OCI-LY1 (cell line): ENCODE measurements around the gene RALGDS.
"Not testable (repeated sequence)": the region's sequence is repeated elsewhere in the genome, so short reads cannot be mapped to it uniquely, and the experiment has no call there.

ENCODE experiments used
- H2AFZ ChIP-seq: fragments of 200-600 bp; sonication (generic), shearing (Covaris generic); 2 replicates; pipeline ENCODE4 v1.6.0; 2014; ENCODE audit warnings: antibody characterized with exemption, mild to moderate bottlenecking, low read length
- H3F3A ChIP-seq: fragments of 200-600 bp; sonication (generic), shearing (Covaris generic); 2 replicates; pipeline ENCODE4 v1.6.0; 2014; ENCODE audit warnings: mild to moderate bottlenecking, antibody characterized with exemption, low read length, moderate library complexity; ENCODE audit not compliant: insufficient read depth
- H3K27ac ChIP-seq: fragments of 200-600 bp; sonication (generic); 2 replicates; pipeline ENCODE4 v1.5.1; 2014; ENCODE audit warnings: low read length, mixed run types, mild to moderate bottlenecking, low read depth; ENCODE audit not compliant: poor library complexity, severe bottlenecking
- H3K27me3 ChIP-seq: fragments of 200-600 bp; sonication (generic); 2 replicates; pipeline ENCODE4 v1.6.0; 2014; ENCODE audit warnings: antibody characterized with exemption, mild to moderate bottlenecking, low read length, moderate library complexity; ENCODE audit not compliant: insufficient read depth
- H3K36me3 ChIP-seq: fragments of 200-600 bp; sonication (generic); 2 replicates; pipeline ENCODE4 v1.6.1; 2014; ENCODE audit warnings: mild to moderate bottlenecking, antibody characterized with exemption, low read length, moderate library complexity, mixed read lengths; ENCODE audit not compliant: insufficient read depth
- H3K4me1 ChIP-seq: fragments of 200-600 bp; sonication (generic); 2 replicates; pipeline ENCODE4 v1.5.1; 2014; ENCODE audit warnings: mild to moderate bottlenecking, low read length, moderate library complexity; ENCODE audit not compliant: insufficient read depth, severe bottlenecking
- H3K4me2 ChIP-seq: fragments of 200-600 bp; sonication (generic), shearing (Covaris generic); 2 replicates; pipeline ENCODE4 v1.6.1; 2014; ENCODE audit warnings: low read length
- H3K4me3 ChIP-seq: fragments of 200-600 bp; sonication (generic); 2 replicates; pipeline ENCODE4 v1.5.1; 2014; ENCODE audit warnings: low read length, low read depth, mild to moderate bottlenecking, mixed read lengths; ENCODE audit not compliant: poor library complexity, severe bottlenecking
- H3K79me2 ChIP-seq: fragments of 200-600 bp; shearing (Covaris generic); 2 replicates; pipeline ENCODE4 v1.6.1; 2016; ENCODE audit warnings: mixed run types, low read length, mixed read lengths; ENCODE audit not compliant: insufficient read depth
- H3K9ac ChIP-seq: fragments of 200-600 bp; sonication (generic), shearing (Covaris generic); 2 replicates; pipeline ENCODE4 v1.6.1; 2014; ENCODE audit warnings: mild to moderate bottlenecking, low read length, mixed read lengths
- H3K9me2 ChIP-seq: fragments of 200-600 bp; sonication (generic), shearing (Covaris generic); 2 replicates; pipeline ENCODE4 v1.6.1; 2014; ENCODE audit warnings: low read depth, mild to moderate bottlenecking, low read length, mixed read lengths
- H3K9me3 ChIP-seq: fragments of 200-600 bp; shearing (Covaris generic); 2 replicates; pipeline ENCODE4 v1.6.1; 2014; ENCODE audit warnings: low read length, mixed read lengths
- H4K20me1 ChIP-seq: fragments of 200-600 bp; sonication (generic), shearing (Covaris generic); 2 replicates; pipeline ENCODE4 v1.6.0; 2016; ENCODE audit warnings: mild to moderate bottlenecking, low read length; ENCODE audit not compliant: insufficient read depth
- EZH2 ChIP-seq: fragments of 200-600 bp; sonication (generic), shearing (Covaris generic); IDR thresholded peaks from 2 replicates; pipeline ENCODE4 v1.8.0; 2017; ENCODE audit warnings: borderline replicate concordance, mixed run types, mild to moderate bottlenecking, antibody characterized with exemption, low read length, moderate library complexity, mixed read lengths
- TF ChIP-seq, protein P1 (sequence below): fragments of 200-600 bp; sonication (generic), shearing (Covaris generic); IDR thresholded peaks from 2 replicates; pipeline ENCODE4 v1.5.1; 2017; ENCODE audit warnings: mild to moderate bottlenecking, antibody characterized with exemption, low read length, moderate library complexity, mixed read lengths

RALGDS gene

DNA sequence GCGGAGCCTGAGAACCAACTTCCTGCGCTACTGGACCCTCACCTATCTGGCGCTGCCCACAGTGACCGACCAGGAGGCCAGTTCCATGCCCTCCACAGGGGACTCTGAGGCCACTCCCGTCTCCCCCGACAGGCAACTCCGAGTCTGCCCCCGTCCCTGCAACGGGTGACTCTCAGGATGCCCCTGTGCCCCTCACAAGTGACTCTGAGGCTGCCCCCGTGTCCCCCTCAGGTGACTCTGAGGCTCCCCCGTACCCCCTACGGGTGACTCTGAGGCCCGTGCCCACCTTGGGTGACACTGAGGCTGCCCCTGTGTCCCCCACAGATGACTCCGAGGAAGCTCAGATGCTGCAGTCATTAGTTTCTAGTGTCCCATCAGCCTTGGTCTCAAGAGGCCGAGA is 34.1 kb downstream of the RALGDS start:
- Histone ChIP-seq H4K20me1 (no peaks in the 10 kb centered on the region), H3K4me2 (no peak overlapping the region), H3K4me1 (no peaks in the 10 kb centered on the region)

DNA sequence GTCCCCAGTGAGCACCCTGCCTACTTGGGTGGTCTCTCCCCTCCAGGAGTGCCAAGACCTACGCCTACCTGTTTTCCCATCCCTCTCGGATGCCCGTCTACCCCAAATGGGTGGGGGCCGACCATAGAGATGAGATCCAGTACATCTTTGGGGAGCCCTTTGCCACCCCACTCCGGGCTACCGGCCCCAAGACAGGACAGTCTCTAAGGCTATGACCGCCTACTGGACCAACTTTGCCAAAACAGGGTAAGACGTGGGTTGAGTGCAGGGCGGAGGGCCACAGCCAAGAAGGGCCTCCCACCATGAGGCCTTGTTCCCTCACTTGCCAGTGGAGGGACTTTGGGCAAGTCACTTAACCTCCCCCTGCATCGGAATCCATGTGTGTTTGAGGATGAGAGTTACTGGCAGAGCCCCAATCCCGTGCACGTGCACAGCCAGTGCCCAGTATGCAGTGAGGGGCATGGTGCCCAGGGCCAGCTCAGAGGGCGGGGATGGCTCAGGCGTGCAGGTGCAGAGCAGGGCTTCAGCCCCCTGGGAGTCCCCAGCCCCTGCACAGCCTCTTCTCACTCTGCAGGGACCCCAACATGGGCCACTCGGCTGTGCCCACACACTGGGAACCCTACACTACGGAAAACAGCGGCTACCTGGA is 34.7 kb downstream of the RALGDS start:
- H3K27me3 ChIP-seq, H4K20me1 ChIP-seq, H3K9ac ChIP-seq, H3F3A ChIP-seq, H2AFZ ChIP-seq, H3K4me1 ChIP-seq, H3K4me3 ChIP-seq, H3K9me3 ChIP-seq, H3K79me2 ChIP-seq, H3K36me3 ChIP-seq, H3K4me2 ChIP-seq, H3K9me2 ChIP-seq, H3K27ac ChIP-seq: not testable (repeated sequence)

More for the DNA sequence above, 34.1 kb downstream of the RALGDS start:
- H3K36me3 ChIP-seq, result no peaks in the 10 kb centered on the region
- TF ChIP-seq EZH2, result no peak
- TF ChIP-seq, protein P1, sequence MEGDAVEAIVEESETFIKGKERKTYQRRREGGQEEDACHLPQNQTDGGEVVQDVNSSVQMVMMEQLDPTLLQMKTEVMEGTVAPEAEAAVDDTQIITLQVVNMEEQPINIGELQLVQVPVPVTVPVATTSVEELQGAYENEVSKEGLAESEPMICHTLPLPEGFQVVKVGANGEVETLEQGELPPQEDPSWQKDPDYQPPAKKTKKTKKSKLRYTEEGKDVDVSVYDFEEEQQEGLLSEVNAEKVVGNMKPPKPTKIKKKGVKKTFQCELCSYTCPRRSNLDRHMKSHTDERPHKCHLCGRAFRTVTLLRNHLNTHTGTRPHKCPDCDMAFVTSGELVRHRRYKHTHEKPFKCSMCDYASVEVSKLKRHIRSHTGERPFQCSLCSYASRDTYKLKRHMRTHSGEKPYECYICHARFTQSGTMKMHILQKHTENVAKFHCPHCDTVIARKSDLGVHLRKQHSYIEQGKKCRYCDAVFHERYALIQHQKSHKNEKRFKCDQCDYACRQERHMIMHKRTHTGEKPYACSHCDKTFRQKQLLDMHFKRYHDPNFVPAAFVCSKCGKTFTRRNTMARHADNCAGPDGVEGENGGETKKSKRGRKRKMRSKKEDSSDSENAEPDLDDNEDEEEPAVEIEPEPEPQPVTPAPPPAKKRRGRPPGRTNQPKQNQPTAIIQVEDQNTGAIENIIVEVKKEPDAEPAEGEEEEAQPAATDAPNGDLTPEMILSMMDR, result no peak
- H3F3A ChIP-seq, result no peaks in the 10 kb centered on the region
- no peak overlapping the region for H3K9ac ChIP-seq
- no peak overlapping the region for H3K27ac ChIP-seq
- H3K79me2 ChIP-seq, result no peaks in the 10 kb centered on the region
- no peaks in the 10 kb centered on the region for H3K9me3 ChIP-seq
- H3K27me3 ChIP-seq, result no peaks in the 10 kb centered on the region
- no peaks in the 10 kb centered on the region for H3K9me2 ChIP-seq
- no peak overlapping the region for H2AFZ ChIP-seq
- no peak overlapping the region for H3K4me3 ChIP-seq

DNA sequence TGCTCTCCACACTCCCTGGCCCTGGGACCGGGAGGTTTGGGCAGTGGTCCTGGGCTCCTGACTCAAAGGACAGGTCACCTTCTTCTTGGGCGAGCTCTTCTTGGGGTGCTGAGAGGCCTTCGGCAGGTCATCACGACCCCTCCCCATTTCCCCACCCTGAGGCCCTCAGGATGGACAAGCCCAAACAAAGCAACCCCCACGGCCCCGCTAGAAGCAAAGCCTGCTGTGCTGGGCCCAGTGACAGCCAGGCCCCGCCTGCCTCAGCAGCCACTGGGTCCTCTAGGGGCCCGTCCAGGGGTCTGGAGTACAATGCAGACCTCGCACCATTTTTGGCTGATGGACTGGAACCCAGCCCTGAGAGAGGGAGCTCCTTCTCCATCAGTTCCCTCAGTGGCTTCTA is 37.4 kb downstream of the RALGDS start:
- not testable (repeated sequence) for H3K9me2 ChIP-seq, H3F3A ChIP-seq, H4K20me1 ChIP-seq, H3K4me1 ChIP-seq, H3K27ac ChIP-seq, H3K79me2 ChIP-seq, H3K36me3 ChIP-seq, H3K4me3 ChIP-seq, H3K9me3 ChIP-seq, H2AFZ ChIP-seq, H3K4me2 ChIP-seq, H3K9ac ChIP-seq, H3K27me3 ChIP-seq

DNA sequence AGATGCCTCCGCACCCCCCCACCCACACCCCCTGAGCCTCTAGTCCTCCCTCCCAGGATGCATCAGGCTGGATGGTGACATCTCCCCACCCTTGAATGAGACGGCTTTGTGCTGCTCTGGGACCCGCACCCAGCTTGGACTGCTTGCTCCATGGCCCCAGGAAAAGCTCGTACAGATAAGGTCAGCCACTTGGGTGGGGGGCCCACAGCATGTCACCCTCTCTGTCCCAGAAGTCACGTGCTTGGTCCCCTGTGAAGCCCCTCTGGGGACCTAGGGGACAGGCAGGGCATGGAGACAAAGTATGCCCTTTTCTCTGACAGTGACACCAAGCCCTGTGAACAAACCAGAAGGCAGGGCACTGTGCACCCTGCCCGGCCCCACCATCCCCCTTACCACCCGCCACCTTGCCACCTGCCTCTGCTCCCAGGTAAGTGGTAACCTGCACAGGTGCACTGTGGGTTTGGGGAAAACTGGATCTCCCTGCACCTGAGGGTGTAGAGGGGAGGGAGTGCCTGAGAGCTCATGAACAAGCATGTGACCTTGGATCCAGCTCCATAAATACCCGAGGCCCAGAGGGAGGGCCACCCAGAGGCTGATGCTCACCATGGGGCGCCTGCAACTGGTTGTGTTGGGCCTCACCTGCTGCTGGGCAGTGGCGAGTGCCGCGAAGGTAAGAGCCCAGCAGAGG is 38.9 kb downstream of the RALGDS start:
- H3K36me3 ChIP-seq, H4K20me1 ChIP-seq, H3K4me2 ChIP-seq, H3K9ac ChIP-seq, H3K27me3 ChIP-seq, H3F3A ChIP-seq, H2AFZ ChIP-seq, H3K9me3 ChIP-seq, H3K79me2 ChIP-seq, H3K4me1 ChIP-seq, H3K4me3 ChIP-seq, H3K9me2 ChIP-seq, H3K27ac ChIP-seq: not testable (repeated sequence)

DNA sequence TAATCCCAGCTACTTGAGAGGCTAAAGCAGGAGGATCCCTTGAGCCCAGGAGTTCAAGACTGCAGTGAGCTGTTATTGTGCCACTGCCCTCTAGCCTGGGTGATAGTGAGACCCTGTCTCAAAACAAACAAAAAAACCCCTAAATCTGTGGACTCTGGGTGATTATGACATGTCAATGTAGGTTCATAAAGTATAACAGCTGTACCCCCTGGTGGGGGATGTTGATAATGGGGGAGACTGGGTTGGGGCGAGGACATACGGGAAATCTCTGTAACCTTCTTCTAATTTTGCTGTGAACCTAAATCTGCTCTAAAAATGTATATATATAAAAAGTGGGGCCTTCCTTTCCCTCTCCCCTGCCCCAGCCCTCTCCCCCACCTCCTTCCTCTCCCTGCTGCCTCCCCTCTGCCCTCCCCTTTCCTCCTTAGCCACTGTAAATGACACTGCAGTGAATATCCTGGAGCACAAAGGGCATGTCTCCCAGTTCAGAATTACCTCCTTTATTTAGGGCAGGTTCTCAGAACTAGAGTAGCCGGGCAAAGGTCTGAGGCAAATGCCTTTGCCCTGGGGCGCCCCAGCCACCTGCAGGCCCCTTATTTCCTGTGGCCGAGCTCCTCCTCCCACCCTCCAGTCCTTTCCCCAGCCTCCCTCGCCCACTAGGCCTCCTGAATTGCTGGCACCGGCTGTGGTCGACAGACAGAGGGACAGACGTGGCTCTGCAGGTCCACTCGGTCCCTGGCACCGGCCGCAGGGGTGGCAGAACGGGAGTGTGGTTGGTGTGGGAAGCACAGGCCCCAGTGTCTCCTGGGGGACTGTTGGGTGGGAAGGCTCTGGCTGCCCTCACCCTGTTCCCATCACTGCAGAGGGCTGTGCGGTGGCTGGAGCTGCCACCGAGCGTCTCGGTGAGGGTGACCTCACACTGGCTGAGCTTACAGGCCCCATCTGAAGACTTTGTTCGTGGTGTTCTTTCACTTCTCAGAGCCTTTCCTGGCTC is 40.0 kb downstream of the RALGDS start:
- not testable (repeated sequence) for H2AFZ ChIP-seq, H3F3A ChIP-seq, H3K4me2 ChIP-seq, H4K20me1 ChIP-seq, H3K9me2 ChIP-seq, H3K4me3 ChIP-seq, H3K79me2 ChIP-seq, H3K9ac ChIP-seq, H3K4me1 ChIP-seq, H3K36me3 ChIP-seq, H3K9me3 ChIP-seq, H3K27me3 ChIP-seq, H3K27ac ChIP-seq
